Adrenal gland (tissue), 12 donors: ENCODE results near the gene DRC7. TPM values are rescaled to one million over a fixed set of nuclear protein-coding genes. Genes with fewer than 3 reads are reported as not detected.
"Not testable (repeated sequence)": the region's sequence is repeated elsewhere in the genome, so short reads cannot be mapped to it uniquely, and the experiment has no call there.

Experiments used
- DNase-seq, 7 donors: peaks; one replicate each; pipeline ENCODE4 v3.0.0-alpha.2; 2019 to 2020
- H3K27ac ChIP-seq, 5 donors: fragments of 200-600 bp; sonication (generic) in 4 of 5; 1 replicate in 3 of 5; 2 replicates in 2 of 5; pipeline versions ENCODE4 v1.5.1 to v1.8.0; 2016 to 2020; ENCODE audit warnings: mild to moderate bottlenecking in 1 of 5
- H3K27me3 ChIP-seq: fragments of 200-600 bp; 2 replicates; pipeline ENCODE4 v1.8.0; 2021
- H3K36me3 ChIP-seq, 2 donors: fragments of 200-600 bp; replicated peaks in 1 of 2; 1 replicate in 1 of 2; 2 replicates in 1 of 2; pipeline versions ENCODE4 v1.5.1 to v1.8.0; 2018 to 2022
- H3K4me1 ChIP-seq, 2 donors: fragments of 200-600 bp; replicated peaks in 1 of 2; 1 replicate in 1 of 2; 2 replicates in 1 of 2; pipeline versions ENCODE4 v1.5.1 to v1.8.0; 2018 to 2021
- H3K4me3 ChIP-seq, 4 donors: fragments of 200-600 bp; sonication (generic) in 3 of 4; one replicate each; pipeline ENCODE4 v1.5.1; 2016 to 2018
- H3K9me3 ChIP-seq, 3 donors: fragments of 200-600 bp; sonication (generic) in 1 of 3; replicated peaks in 1 of 3; 1 replicate in 2 of 3; 2 replicates in 1 of 3; pipeline versions ENCODE4 v1.5.1 to v1.8.0; 2016 to 2021
- CTCF ChIP-seq, 6 experiments: fragments of 450-650 bp in 4 of 6; fragments of 200-600 bp in 2 of 6; sonication (generic) in 1 of 6; IDR thresholded peaks; 1 replicate in 5 of 6; 2 replicates in 1 of 6; pipeline versions ENCODE4 v1.5.1 to v1.8.0; 2016 to 2021; ENCODE audit warnings: antibody characterized with exemption in 6 of 6, mild to moderate bottlenecking in 2 of 6, moderate library complexity in 1 of 6
- POLR2A ChIP-seq, 2 donors: fragments of 450-650 bp; IDR thresholded peaks; one replicate each; pipeline ENCODE4 v1.6.1; 2017; ENCODE audit warnings: antibody characterized with exemption in 2 of 2, mild to moderate bottlenecking in 2 of 2, moderate library complexity in 1 of 2
- WGBS, 4 donors: extraction: QIAGEN DNeasy Blood & Tissue Kit in 2 of 4; methylation state at CpG; one replicate each; pipeline versions ENCODE4 v1.1.5 to v1.1.7; 2013 to 2017; 5-methylcytosine and 5-hydroxymethylcytosine counted together
- intact Hi-C, 2 donors: fragments of 100-400 bp; cut with DNase I; formaldehyde crosslinking; loops; one replicate each; pipeline versions ENCODE4 v1.14.1 to v1.15.0; 2022 to 2023
- polyA plus RNA-seq, 3 donors: library from polyadenylated mRNA; stranded (reverse); fragments of 200-250 nt in 2 of 3; fragments of 350-450 nt in 1 of 3; fragmentation: Illumina TruSeq in 1 of 3; extraction: RNeasy Lipid Tissue Mini Kit (QIAGEN cat#74804) in 1 of 3; gene quantifications; one replicate each; pipeline ENCODE4 v1.2.3, GENCODE V29; 2013 to 2014
- total RNA-seq, 9 donors: library from RNA; depleted of rRNA in 4 of 9; stranded (reverse); fragments of >200 nt in 4 of 9; fragments of 120-200 nt in 1 of 9; fragmentation: NEBNext Ultra II Directional in 1 of 9; extraction: Animal tissue kit (Norgen Biotek cat#: 25700) in 1 of 9; gene quantifications; one replicate each; pipeline versions ENCODE4 v1.1.0 to v1.2.4, GENCODE V29; 2013 to 2023
- donor health status: healthy with polysubstance abuse.
- donor health status: Bipolar disorder and iron deficiency.
- donor health status: DM: yes; HTN: yes; CAD: no.
- donor health status: DM: no; HTN: no; CAD: no.
- donor health status: DM: no; HTN: no; CAD: no.
- donor health status: DM: yes; HTN: yes; CAD: no.

The DRC7 gene
- total and polyA plus RNA-seq, 12 donors, result 0.03 to 0.72 (median 0.33) TPM; not detected in 9

GRCh38 chr16:57773655-57774295 is 79.2 kb downstream of the DRC7 start:
- H3K36me3 ChIP-seq, result peaks cover 0 to 52% of the 10 kb centered on the region in 2 donors
- 87 to 90% (median 89%) methylated on average over 8 to 11 of the region's 11 CpGs for WGBS, 4 donors

GRCh38 chr16:57774705-57775285 is 80.2 kb downstream of the DRC7 start:
- H3K27ac ChIP-seq, result no peak overlapping the region
- H3K27me3 ChIP-seq, result no peaks in the 10 kb centered on the region
- no peaks in the 10 kb centered on the region for H3K4me1 ChIP-seq
- TF ChIP-seq CTCF (IDR thresholded peaks at IDR 0.05), result no peak
- no peak for TF ChIP-seq POLR2A (IDR thresholded peaks at IDR 0.05)
- H3K9me3 ChIP-seq, result no peaks in the 10 kb centered on the region
- DNase-seq, result no peak
- WGBS, 4 donors, result 90 to 95% (median 91%) methylated on average over 9 to 12 of the region's 12 CpGs
- intact Hi-C loops, result no loop called here
- peaks cover 0 to 42% of the 10 kb centered on the region in 2 donors for H3K36me3 ChIP-seq
- no peak overlapping the region for H3K4me3 ChIP-seq

More at GRCh38 chr16:57773655-57774295, 79.2 kb downstream of the DRC7 start:
- Histone ChIP-seq H3K27me3 (no peaks in the 10 kb centered on the region), H3K27ac (no peak overlapping the region), H3K9me3 (no peaks in the 10 kb centered on the region), H3K4me1 (no peaks in the 10 kb centered on the region), H3K4me3 (no peak overlapping the region)
- no peak for DNase-seq
- intact Hi-C loops, result no loop called here
- no peak for TF ChIP-seq POLR2A (IDR thresholded peaks at IDR 0.05)
- no peak for TF ChIP-seq CTCF (IDR thresholded peaks at IDR 0.05)

- no peak overlapping the region for H3K27ac ChIP-seq
- peaks cover 0 to 31% of the 10 kb centered on the region in 2 donors for H3K36me3 ChIP-seq
- H3K27me3 ChIP-seq, result no peaks in the 10 kb centered on the region
- 77 to 88% (median 81%) methylated on average over 16 to 23 of the region's 23 CpGs for WGBS, 4 donors
- H3K4me1 ChIP-seq, result no peaks in the 10 kb centered on the region
- intact Hi-C loops, result no loop called here
- no peaks in the 10 kb centered on the region for H3K9me3 ChIP-seq
- H3K4me3 ChIP-seq, result no peak overlapping the region
- no peak for TF ChIP-seq CTCF (IDR thresholded peaks at IDR 0.05)
- no peak for DNase-seq
These were observed 81.3 kb downstream of the DRC7 start for GRCh38 chr16:57775661-57776469.

- no peak for TF ChIP-seq POLR2A (IDR thresholded peaks at IDR 0.05)
- TF ChIP-seq CTCF (IDR thresholded peaks at IDR 0.05), result no peak
- H3K27me3 ChIP-seq, result no peaks in the 10 kb centered on the region
- no peaks in the 10 kb centered on the region for H3K9me3 ChIP-seq
- intact Hi-C loops, result no loop called here
- H3K4me3 ChIP-seq, result no peak overlapping the region
- no peak overlapping the region for H3K27ac ChIP-seq
- peaks cover 0 to 7% of the 10 kb centered on the region in 2 donors for H3K4me1 ChIP-seq
- DNase-seq, result no peak
- H3K36me3 ChIP-seq, result peaks cover 0 to 19% of the 10 kb centered on the region in 2 donors
- WGBS, 4 donors, result 84 to 95% (median 88%) methylated on average over 5 of the region's 5 CpGs
These were observed 84.1 kb downstream of the DRC7 start for GRCh38 chr16:57778658-57779057.

GRCh38 chr16:57779836-57780235 is 85.2 kb downstream of the DRC7 start:
- H3K36me3 ChIP-seq, result peaks cover 0 to 29% of the 10 kb centered on the region in 2 donors
- 90 to 96% (median 93%) methylated on average over 5 of the region's 5 CpGs for WGBS, 4 donors

More at GRCh38 chr16:57779836-57780235, 85.2 kb downstream of the DRC7 start:
- intact Hi-C loops, H3K27me3 ChIP-seq, H3K27ac ChIP-seq, H3K4me1 ChIP-seq, H3K4me3 ChIP-seq, H3K9me3 ChIP-seq, DNase-seq: not testable (repeated sequence)
